Measurements from ENCODE around the gene TMEM92.

Gene TMEM92

GRCh38 chr17:50252781-50253180 lies 21.5 kb upstream of the TMEM92 start:
- no peaks in the 10 kb centered on the region for H3K36me3 ChIP-seq (ENCODE audit: control insufficient read depth, insufficient read depth, low read length)
- no peak overlapping the region for H3K4me3 ChIP-seq (ENCODE audit: insufficient read depth, low read depth, low read length, poor library complexity, severe bottlenecking)
- H3K27ac ChIP-seq (ENCODE audit: insufficient read depth, low read length, poor library complexity, severe bottlenecking): no peak overlapping the region
- no peaks in the 10 kb centered on the region for H3K4me1 ChIP-seq (ENCODE audit: control insufficient read depth, insufficient read depth, low read length, poor library complexity, severe bottlenecking)
- H3K9me3 ChIP-seq (ENCODE audit: control insufficient read depth, low read length): no peaks in the 10 kb centered on the region
- DNase-seq: no peak
- H3K27me3 ChIP-seq (replicated peaks; ENCODE audit: control insufficient read depth, insufficient read depth, low read length, poor library complexity, severe bottlenecking): no peaks in the 10 kb centered on the region

GRCh38 chr17:50255766-50256635 lies 18.3 kb upstream of the TMEM92 start:
- Histone ChIP-seq H3K4me1 (ENCODE audit: control insufficient read depth, insufficient read depth, low read length, poor library complexity, severe bottlenecking) (no peaks in the 10 kb centered on the region), H3K36me3 (ENCODE audit: control insufficient read depth, insufficient read depth, low read length) (no peaks in the 10 kb centered on the region), H3K27ac (ENCODE audit: insufficient read depth, low read length, poor library complexity, severe bottlenecking) (no peak overlapping the region), H3K4me3 (ENCODE audit: insufficient read depth, low read depth, low read length, poor library complexity, severe bottlenecking) (no peak overlapping the region), H3K27me3 (replicated peaks; ENCODE audit: control insufficient read depth, insufficient read depth, low read length, poor library complexity, severe bottlenecking) (no peaks in the 10 kb centered on the region), H3K9me3 (ENCODE audit: control insufficient read depth, low read length) (no peaks in the 10 kb centered on the region)
- DNase-seq: no peak

- Histone ChIP-seq H3K27ac (ENCODE audit: insufficient read depth, low read length, poor library complexity, severe bottlenecking) (no peak overlapping the region), H3K4me3 (ENCODE audit: insufficient read depth, low read depth, low read length, poor library complexity, severe bottlenecking) (no peak overlapping the region), H3K27me3 (replicated peaks; ENCODE audit: control insufficient read depth, insufficient read depth, low read length, poor library complexity, severe bottlenecking) (no peaks in the 10 kb centered on the region), H3K36me3 (ENCODE audit: control insufficient read depth, insufficient read depth, low read length) (no peaks in the 10 kb centered on the region), H3K9me3 (ENCODE audit: control insufficient read depth, low read length) (no peaks in the 10 kb centered on the region), H3K4me1 (ENCODE audit: control insufficient read depth, insufficient read depth, low read length, poor library complexity, severe bottlenecking) (no peaks in the 10 kb centered on the region)
- no peak for DNase-seq
These were observed 17.2 kb upstream of the TMEM92 start for GRCh38 chr17:50256826-50257618.

- no peaks in the 10 kb centered on the region for H3K9me3 ChIP-seq (ENCODE audit: control insufficient read depth, low read length)
- no peaks in the 10 kb centered on the region for H3K4me1 ChIP-seq (ENCODE audit: control insufficient read depth, insufficient read depth, low read length, poor library complexity, severe bottlenecking)
- no peak overlapping the region for H3K27ac ChIP-seq (ENCODE audit: insufficient read depth, low read length, poor library complexity, severe bottlenecking)
- DNase-seq: no peak
- no peaks in the 10 kb centered on the region for H3K27me3 ChIP-seq (replicated peaks; ENCODE audit: control insufficient read depth, insufficient read depth, low read length, poor library complexity, severe bottlenecking)
- H3K4me3 ChIP-seq (ENCODE audit: insufficient read depth, low read depth, low read length, poor library complexity, severe bottlenecking): no peak overlapping the region
- H3K36me3 ChIP-seq (ENCODE audit: control insufficient read depth, insufficient read depth, low read length): no peaks in the 10 kb centered on the region
These were observed 16.5 kb upstream of the TMEM92 start for GRCh38 chr17:50257676-50258224.

GRCh38 chr17:50258647-50259476 lies 15.4 kb upstream of the TMEM92 start:
- H3K27ac ChIP-seq (ENCODE audit: insufficient read depth, low read length, poor library complexity, severe bottlenecking): no peak overlapping the region
- no peak for DNase-seq
- H3K4me1 ChIP-seq (ENCODE audit: control insufficient read depth, insufficient read depth, low read length, poor library complexity, severe bottlenecking): no peaks in the 10 kb centered on the region
- H3K36me3 ChIP-seq (ENCODE audit: control insufficient read depth, insufficient read depth, low read length): no peaks in the 10 kb centered on the region
- H3K27me3 ChIP-seq (replicated peaks; ENCODE audit: control insufficient read depth, insufficient read depth, low read length, poor library complexity, severe bottlenecking): no peaks in the 10 kb centered on the region
- no peaks in the 10 kb centered on the region for H3K9me3 ChIP-seq (ENCODE audit: control insufficient read depth, low read length)
- no peak overlapping the region for H3K4me3 ChIP-seq (ENCODE audit: insufficient read depth, low read depth, low read length, poor library complexity, severe bottlenecking)

GRCh38 chr17:50259477-50260324 lies 14.6 kb upstream of the TMEM92 start:
- H3K4me3 ChIP-seq (ENCODE audit: insufficient read depth, low read depth, low read length, poor library complexity, severe bottlenecking): no peak overlapping the region
- no peaks in the 10 kb centered on the region for H3K4me1 ChIP-seq (ENCODE audit: control insufficient read depth, insufficient read depth, low read length, poor library complexity, severe bottlenecking)
- no peaks in the 10 kb centered on the region for H3K27me3 ChIP-seq (replicated peaks; ENCODE audit: control insufficient read depth, insufficient read depth, low read length, poor library complexity, severe bottlenecking)
- H3K36me3 ChIP-seq (ENCODE audit: control insufficient read depth, insufficient read depth, low read length): no peaks in the 10 kb centered on the region
- no peak for DNase-seq
- H3K27ac ChIP-seq (ENCODE audit: insufficient read depth, low read length, poor library complexity, severe bottlenecking): no peak overlapping the region
- H3K9me3 ChIP-seq (ENCODE audit: control insufficient read depth, low read length): no peaks in the 10 kb centered on the region

GRCh38 chr17:50260501-50260911 lies 13.8 kb upstream of the TMEM92 start:
- no peak for DNase-seq
- Histone ChIP-seq H3K36me3 (ENCODE audit: control insufficient read depth, insufficient read depth, low read length) (no peaks in the 10 kb centered on the region), H3K9me3 (ENCODE audit: control insufficient read depth, low read length) (no peaks in the 10 kb centered on the region), H3K27ac (ENCODE audit: insufficient read depth, low read length, poor library complexity, severe bottlenecking) (no peak overlapping the region), H3K4me3 (ENCODE audit: insufficient read depth, low read depth, low read length, poor library complexity, severe bottlenecking) (no peak overlapping the region), H3K4me1 (ENCODE audit: control insufficient read depth, insufficient read depth, low read length, poor library complexity, severe bottlenecking) (no peaks in the 10 kb centered on the region), H3K27me3 (replicated peaks; ENCODE audit: control insufficient read depth, insufficient read depth, low read length, poor library complexity, severe bottlenecking) (no peaks in the 10 kb centered on the region)

GRCh38 chr17:50261051-50261915 lies 13.0 kb upstream of the TMEM92 start:
- Histone ChIP-seq H3K36me3 (ENCODE audit: control insufficient read depth, insufficient read depth, low read length) (no peaks in the 10 kb centered on the region), H3K27me3 (replicated peaks; ENCODE audit: control insufficient read depth, insufficient read depth, low read length, poor library complexity, severe bottlenecking) (no peaks in the 10 kb centered on the region), H3K27ac (ENCODE audit: insufficient read depth, low read length, poor library complexity, severe bottlenecking) (no peak overlapping the region), H3K4me1 (ENCODE audit: control insufficient read depth, insufficient read depth, low read length, poor library complexity, severe bottlenecking) (no peaks in the 10 kb centered on the region), H3K4me3 (ENCODE audit: insufficient read depth, low read depth, low read length, poor library complexity, severe bottlenecking) (no peak overlapping the region), H3K9me3 (ENCODE audit: control insufficient read depth, low read length) (no peaks in the 10 kb centered on the region)
- no peak for DNase-seq
